Measurements from ENCODE around the gene CDKN1C.

DNA sequence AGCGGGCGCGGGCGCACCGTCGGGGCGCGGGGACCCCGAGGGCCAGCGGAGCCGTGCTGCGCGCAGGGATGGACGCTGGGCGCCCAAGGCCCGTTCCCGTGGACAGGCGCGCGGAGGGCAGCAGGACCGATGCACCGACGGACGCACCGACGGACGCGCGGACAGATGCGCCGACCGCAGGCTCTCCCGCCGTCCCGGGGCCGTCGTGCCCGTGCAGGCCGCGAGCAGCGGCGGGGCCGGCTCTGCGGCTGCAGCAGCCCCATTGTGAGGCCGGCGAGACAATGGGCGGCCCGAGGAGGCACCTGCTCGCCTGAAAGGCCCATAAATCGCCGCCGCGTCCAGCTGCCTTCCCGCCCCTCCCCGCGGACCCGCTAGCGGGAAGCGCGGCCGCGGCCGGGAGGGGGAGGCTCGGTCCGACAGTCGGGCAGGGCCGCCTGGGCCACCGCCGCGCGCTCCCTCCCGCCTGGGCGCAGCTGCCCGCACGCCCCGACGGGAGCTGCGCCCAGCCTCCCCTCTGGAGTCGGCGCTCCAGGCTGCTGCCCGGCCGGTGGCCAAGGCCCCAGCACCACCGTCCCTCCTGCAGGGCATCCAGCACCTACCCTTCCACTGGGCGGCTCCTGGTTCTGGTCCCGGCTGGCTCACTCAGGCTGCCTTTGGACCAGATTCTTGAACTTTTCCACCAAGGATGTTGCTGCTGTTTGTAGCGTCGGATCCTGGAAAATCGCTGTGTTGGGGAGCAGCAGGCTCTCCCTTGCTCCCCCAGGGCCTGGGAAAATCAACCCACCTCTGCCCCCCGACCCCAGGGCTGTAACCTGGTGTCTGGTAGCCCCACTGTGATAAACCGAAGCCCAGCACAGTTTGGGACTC lies 15.8 kb downstream of the CDKN1C start:
- TF ChIP-seq CTCF (IDR thresholded peaks at IDR 0.05) (no peak), POLR2A (IDR thresholded peaks at IDR 0.05) (no peak)
